GM21447 (cell line): Measurements from ENCODE around the gene KIF1B.
"Not testable (repeated sequence)": the region's sequence is repeated elsewhere in the genome, so short reads cannot be mapped to it uniquely, and the experiment has no call there.

Source experiments
- ATAC-seq: cut with Tn5 transposase; IDR thresholded peaks from one replicate; pipeline ENCODE4 v1.9.1; 2021; ENCODE audit not compliant: unreplicated experiment

KIF1B gene

DNA sequence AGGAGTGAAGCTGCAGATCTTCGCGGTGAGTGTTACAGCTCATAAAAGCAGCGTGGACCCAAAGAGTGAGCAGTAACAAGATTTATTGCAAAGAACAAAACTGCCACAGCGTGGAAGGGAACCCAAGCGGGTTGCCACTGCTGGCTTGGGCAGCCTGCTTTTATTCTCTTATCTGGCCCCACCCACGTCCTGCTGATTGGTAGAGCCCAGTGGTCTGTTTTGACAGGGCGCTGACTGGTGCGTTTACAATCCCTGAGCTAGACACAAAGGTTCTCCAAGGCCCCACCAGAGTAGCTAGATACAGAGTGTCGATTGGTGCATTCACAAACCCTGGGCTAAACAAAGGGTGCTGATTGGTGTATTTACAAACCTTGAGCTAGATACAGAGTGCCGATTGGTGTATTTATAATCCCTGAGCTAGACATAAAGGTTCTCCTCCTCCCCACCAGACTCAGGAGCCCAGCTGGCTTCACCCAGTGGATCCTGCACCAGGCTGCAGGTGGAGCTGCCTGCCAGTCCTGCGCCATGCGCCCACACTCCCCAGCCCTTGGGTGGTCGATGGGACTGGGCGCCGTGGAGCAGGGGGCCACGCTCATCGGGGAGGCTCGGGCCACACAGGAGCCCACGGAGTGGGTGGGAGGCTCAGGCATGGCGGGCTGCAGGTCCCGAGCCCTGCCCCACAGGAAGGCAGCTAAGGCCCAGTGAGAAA is 215.6 kb downstream of the KIF1B start:
- ATAC-seq = not testable (repeated sequence)

DNA sequence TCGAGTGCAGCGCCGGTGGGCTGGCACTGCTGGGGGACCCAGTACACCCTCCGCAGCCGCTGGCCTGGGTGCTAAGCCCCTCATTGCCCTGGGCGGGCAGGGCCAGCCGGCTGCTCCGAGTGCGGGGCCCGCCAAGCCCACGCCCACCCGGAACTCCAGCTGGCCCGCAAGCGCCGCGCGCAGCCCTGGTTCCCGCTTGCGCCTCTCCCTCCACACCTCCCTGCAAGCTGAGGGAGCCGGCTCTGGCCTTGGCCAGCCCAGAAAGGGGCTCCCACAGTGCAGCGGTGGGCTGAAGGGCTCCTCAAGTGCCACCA is 216.1 kb downstream of the KIF1B start:
- not testable (repeated sequence) for ATAC-seq

DNA sequence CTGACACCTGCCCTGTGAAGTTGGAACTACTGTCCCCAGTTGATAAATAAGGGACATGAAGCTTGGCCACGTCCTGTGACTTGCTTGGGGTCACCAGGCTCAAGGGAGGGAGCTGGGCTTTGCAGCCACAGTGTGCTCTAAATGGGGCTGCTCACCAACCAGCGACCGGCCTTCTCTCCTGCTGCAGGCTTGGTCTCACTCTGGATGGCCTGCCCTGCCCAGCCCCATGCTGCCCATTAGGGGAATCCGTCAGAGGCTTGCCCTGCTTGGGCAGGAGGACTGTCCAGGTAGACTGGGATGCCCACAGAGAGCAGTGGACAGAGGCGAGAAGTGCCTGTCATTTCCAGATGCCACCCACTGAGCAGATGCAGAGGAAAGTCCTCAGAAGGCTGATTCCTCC is 218.6 kb downstream of the KIF1B start:
- no peak for ATAC-seq

DNA sequence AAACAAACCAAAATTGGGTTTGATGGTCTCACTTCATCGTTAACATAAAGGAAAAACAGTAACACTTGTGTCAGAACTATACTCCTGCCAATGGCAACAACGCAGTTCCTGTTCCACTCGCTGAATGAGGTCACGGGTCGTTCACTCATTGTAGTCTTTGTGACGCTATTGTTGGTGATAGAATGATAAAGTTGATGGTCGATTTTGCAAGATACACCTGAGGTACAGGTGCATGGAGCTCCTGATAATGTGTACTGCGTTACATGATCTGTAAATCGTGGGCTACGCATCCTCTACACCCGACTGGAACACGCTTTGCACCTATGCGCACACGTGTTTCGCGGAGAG is 219.5 kb downstream of the KIF1B start:
- no peak for ATAC-seq

DNA sequence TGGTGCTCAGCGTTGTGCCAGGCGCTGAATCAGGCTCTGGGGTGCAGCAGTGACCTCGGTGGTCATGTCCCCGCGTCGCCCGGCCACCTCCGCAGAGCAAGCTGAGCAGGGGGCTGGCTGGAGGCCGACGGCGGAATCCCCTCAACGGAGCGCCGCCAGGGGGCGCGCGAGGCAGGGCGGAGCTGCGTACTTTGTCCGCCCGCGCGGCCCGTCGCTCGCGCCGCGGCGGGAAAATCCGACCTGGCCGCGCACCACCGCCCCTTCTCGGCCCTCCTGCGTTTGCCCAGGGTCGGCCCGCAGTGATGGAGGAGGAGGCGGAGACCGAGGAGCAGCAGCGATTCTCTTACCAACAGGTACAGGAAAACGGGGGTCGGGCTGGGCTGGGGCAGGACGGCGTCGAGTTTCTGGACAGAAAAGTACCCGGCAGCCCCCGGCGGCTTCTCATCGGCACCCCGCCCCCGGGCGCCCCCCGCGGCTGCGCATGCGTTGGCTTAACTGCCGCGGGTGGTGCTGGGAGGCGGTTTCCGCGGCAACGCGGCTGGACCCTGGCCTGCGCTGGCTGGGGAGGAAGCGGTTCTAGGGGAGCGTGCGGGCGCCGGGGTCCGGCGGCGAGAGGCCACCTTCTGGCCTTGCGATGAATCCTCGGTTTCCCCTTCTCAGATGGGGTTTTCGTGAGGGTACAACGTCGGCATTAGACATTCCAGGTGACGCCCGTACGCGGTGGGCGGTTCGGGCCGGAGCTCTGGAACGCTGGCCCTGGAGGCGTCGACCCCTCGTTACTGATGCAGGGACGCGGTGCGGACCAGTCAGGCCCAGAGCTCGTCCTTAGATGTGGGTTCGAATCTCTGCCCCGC is 220.1 kb downstream of the KIF1B start, which contains the start of gene CENPS:
Gene CENPS (plus strand): TSS at position 218 of the 854 bp plus-strand sequence. CDS start 85 bp downstream, at position 303.
- peak; percentile 84 for ATAC-seq
